Fibroblast of mammary gland (primary cell): ENCODE measurements around the gene CDC5L.

Experiments
- DNase-seq: peaks from one replicate; pipeline ENCODE4 v3.0.0-alpha.2; 2010; ENCODE audit warnings: low read depth
- H3K4me3 ChIP-seq: 2 replicates; pipeline ENCODE4 v1.5.1; 2011; ENCODE audit warnings: low read depth, mild to moderate bottlenecking, low read length, moderate library complexity; ENCODE audit not compliant: control insufficient read depth
- TF ChIP-seq, protein P1 (sequence below): conservative IDR thresholded peaks from 2 replicates; pipeline ENCODE4 v1.5.1; 2011; ENCODE audit warnings: low read depth, low read length, inconsistent platforms; ENCODE audit not compliant: control insufficient read depth, insufficient read depth

Gene CDC5L

DNA sequence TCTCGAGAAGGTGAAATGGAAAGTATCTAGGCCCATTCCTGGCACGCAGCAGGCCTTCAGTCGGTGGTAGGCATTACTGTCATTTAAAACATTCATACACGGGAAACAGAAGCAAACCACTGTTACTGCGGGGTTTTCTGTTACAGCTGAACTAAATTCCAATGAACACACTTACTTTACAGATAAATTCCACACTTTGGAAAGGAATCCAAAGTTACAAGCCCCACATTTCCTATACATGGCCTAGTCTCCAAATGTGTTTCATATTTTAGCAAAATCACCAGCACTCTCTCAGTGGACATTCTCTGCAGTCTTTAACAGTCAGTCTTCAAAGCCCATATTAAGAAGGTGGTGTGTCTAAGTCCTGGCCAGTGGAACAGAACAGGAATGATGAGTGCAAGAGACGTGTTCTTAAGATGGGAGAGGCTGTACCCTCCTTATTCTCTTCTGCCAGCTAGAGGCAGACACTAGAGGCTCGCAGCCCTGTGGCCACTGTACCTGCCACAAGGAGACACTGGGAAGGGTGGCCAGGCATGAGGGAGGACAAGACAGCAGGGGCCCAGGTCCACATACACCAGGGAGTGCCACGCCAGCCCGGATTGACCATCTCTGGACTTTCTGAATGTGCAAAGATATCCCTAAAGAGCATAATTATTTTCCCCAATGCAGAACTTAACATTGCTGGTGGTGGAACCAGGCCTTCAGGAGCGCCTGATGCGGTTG is 76.4 kb downstream of the CDC5L start:
- TF ChIP-seq, protein P1, sequence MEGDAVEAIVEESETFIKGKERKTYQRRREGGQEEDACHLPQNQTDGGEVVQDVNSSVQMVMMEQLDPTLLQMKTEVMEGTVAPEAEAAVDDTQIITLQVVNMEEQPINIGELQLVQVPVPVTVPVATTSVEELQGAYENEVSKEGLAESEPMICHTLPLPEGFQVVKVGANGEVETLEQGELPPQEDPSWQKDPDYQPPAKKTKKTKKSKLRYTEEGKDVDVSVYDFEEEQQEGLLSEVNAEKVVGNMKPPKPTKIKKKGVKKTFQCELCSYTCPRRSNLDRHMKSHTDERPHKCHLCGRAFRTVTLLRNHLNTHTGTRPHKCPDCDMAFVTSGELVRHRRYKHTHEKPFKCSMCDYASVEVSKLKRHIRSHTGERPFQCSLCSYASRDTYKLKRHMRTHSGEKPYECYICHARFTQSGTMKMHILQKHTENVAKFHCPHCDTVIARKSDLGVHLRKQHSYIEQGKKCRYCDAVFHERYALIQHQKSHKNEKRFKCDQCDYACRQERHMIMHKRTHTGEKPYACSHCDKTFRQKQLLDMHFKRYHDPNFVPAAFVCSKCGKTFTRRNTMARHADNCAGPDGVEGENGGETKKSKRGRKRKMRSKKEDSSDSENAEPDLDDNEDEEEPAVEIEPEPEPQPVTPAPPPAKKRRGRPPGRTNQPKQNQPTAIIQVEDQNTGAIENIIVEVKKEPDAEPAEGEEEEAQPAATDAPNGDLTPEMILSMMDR = no peak
- DNase-seq = no peak

DNA sequence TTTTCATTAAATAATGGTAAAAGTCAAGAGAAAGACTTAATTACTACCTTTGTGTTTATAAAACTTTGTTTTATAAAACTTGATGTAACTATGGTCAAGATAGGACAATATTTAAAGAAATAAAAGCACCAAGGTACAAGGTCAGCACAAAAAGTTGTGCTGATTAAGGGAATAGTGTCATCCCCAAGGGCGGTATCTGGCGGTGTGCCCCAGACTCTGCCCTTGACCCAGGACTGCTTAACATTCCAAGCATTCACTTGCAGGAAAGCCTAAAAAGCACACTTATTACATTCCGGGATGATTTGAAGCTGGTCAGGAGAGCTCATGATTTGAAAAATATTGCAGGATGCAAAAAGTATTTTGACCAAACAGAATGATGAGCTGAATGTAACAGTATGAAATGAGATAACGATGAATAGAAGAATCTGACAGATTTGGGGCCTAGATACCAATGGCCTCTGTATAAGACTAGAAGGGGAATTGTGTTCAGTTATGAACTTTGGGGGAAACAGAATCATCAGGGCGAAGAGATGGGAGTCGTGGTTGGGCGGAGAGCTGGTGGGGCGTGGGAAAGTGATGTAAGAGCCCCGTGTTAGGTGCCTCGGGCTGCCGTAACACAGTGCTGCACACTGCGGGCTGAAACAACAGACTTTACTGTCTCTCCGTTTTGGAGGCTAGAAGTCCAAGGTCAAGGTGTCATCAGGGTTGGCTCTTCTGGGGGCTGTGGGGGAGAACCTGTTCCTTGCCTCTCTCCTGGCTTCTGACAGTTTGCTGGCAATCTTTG is 77.2 kb downstream of the CDC5L start:
- DNase-seq = peak; percentile 34
- H3K4me3 ChIP-seq = no peak overlapping the region
- TF ChIP-seq, protein P1 = no peak

More for the DNA sequence above, 76.4 kb downstream of the CDC5L start:
- H3K4me3 ChIP-seq = no peak overlapping the region

DNA sequence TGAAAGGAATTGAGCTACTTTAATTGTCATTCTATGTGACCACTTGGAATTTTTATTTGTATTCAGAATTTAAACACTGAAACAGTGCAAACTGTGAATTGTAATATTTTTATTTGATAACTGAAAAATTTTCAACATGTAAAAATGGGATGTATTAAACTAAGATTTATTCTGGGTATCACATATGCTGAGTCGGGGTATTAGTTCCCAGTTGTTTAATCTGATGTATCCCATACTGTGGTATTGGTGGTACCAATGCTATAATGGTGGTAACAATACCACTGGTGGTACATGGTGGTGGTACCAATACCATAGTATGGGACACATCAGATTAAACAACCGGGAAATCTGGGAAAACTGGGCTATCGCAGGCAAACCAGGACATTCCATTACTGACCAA is 79.4 kb downstream of the CDC5L start:
- no peak overlapping the region for H3K4me3 ChIP-seq
- no peak for DNase-seq
- TF ChIP-seq, protein P1 = no peak

DNA sequence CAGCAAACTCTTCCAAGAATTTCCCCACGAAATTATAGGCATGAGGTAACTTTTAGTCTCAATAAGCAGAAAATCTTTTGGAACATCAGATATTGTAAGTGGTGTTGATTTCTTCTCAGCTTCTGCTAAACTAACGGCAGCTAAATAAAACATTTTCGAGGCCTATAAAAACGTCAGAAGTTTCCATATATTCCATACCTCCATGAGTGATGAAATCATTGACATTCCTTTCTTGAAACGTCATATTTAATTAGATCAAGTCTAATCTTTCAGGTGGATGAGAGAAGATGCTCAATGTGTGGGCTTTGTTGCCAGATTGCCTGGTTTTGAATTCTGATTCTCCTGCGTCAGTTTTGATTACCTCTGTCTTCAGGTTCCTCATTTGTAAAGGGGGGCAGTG is 81.3 kb downstream of the CDC5L start:
- DNase-seq = no peak
- TF ChIP-seq, protein P1 = no peak
- H3K4me3 ChIP-seq = no peak overlapping the region

DNA sequence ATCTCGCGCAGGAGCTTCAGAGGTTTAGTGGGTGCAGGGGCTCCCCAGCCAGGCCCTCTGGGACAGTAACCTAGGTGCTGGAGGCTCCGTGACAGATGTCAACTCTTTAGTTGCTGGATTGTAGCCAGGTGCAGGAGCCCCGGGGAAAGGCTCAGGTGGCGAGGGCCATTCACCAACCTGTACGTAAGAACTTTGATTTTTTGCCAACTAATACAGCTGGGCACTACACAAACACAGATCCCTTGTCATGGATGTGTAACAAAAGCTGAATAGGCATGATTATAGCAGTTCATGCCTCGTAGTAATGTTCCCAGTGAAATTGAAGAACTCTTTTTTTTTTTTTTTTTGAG is 82.6 kb downstream of the CDC5L start:
- H3K4me3 ChIP-seq = no peak overlapping the region
- TF ChIP-seq, protein P1 = no peak
- no peak for DNase-seq

DNA sequence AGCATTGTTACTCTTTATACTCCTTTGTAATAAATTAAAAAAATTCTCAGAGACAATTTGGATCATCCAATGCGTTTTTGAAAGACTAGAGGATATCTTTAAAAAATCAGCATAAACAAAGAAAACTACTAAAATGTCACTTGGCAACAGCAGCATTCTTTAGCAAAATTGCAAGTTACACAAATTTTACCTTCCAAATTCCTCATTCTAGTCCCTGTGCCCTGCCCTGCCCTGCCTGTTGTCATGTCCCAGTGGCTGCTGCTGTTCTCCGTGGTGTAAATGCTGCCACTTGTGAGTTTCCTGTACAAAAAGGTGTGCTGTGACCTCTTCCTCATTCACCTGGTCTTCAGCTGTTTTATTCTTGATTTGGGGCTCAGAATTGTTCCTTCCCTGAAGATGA is 83.2 kb downstream of the CDC5L start:
- no peak overlapping the region for H3K4me3 ChIP-seq
- DNase-seq = no peak
- TF ChIP-seq, protein P1 = no peak
